ENCODE results near the gene CHMP4A. TPM values are rescaled to one million over a fixed set of nuclear protein-coding genes. Genes with fewer than 3 reads are reported as not detected.

The CHMP4A gene
- total and polyA plus RNA-seq, 2 donors (not counting 1 experiment from before 2014, with no cell fraction given) = 91.2 to 103 TPM

DNA sequence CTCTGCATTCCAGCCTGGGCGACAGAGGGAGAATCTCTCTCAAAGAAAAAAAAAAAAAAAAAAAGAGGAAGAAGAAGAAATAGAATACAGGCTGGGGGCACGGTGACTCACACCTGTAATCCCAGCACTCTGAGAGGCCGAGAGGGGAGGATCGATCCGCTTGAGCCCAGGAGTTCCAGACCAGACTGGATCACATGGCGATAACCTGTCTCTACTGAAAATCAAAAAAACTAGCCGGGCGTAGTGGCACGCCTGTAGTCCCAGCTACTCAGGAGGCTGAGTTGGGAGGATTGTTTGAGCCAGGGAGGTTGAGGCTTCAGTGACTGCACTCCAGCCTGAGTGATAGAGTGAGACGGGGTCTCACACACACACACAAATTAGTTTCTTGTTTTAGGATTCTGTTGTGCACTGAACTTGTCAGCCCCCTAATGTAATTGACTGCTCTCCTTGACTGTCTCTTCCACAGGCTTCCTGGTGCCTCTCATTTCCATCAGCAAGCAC lies 30.1 kb upstream of the CHMP4A start:
- peak overlapping the region; percentile 98 for H3K4me3 Mint-ChIP-seq
- Histone ChIP-seq H3K4me1 (ENCODE audit: control insufficient read depth in 2 of 2, insufficient read depth in 2 of 2, low read length in 2 of 2) (peaks cover 49 to 54% of the 10 kb centered on the region in 2 donors), H3K4me3 (ENCODE audit: control extremely low read depth in 1 of 5, extremely low read depth in 1 of 5, insufficient read depth in 1 of 5, low read depth in 2 of 5, low read length in 4 of 5) (peak overlapping the region; percentile 3 to 91 (median 88)), H3K27me3 (replicated peaks in 1 of 4; ENCODE audit: control extremely low read depth in 1 of 4, control insufficient read depth in 3 of 4, insufficient read depth in 4 of 4, low read length in 3 of 4) (no peaks in the 10 kb centered on the region), H3K27ac (ENCODE audit: low read length in 2 of 2) (peak overlapping the region; percentile 98 to 100), H3K79me2 (ENCODE audit: control insufficient read depth, insufficient read depth, low read length) (peaks cover 34% of the 10 kb centered on the region), H3K9me3 (ENCODE audit: control extremely low read depth in 1 of 3, control insufficient read depth in 2 of 3, insufficient read depth in 1 of 3, low read length in 2 of 3) (no peaks in the 10 kb centered on the region), H2AFZ (ENCODE audit: insufficient read depth, low read depth, low read length, poor library complexity, severe bottlenecking) (peak overlapping the region; percentile 82), H3K9ac (ENCODE audit: low read length) (peak overlapping the region; percentile 90), H4K20me1 (ENCODE audit: control insufficient read depth, insufficient read depth, low read length, poor library complexity, severe bottlenecking) (peaks cover 38% of the 10 kb centered on the region), H3K4me2 (replicated peaks; ENCODE audit: low read depth, low read length, poor library complexity, severe bottlenecking) (peak overlapping the region; percentile 94), H3K36me3 (replicated peaks in 1 of 2; ENCODE audit: control extremely low read depth in 1 of 2, control insufficient read depth in 1 of 2, extremely low read depth in 1 of 2, insufficient read depth in 2 of 2, low read length in 1 of 2) (peaks cover 2 to 29% of the 10 kb centered on the region in 2 experiments)
- H3K9me3 Mint-ChIP-seq (ENCODE audit: insufficient read depth) = no peaks in the 10 kb centered on the region
- peak overlapping the region; percentile 100 for H3K27ac Mint-ChIP-seq
- POLR2A ChIA-PET = interaction anchor here (0.7 to 3.7 kb wide), 20 partner anchors 11 to 190 kb away, joined by 3 to 51 read pairs (median 8); partner anchors contain the start of genes CBLN3, CHMP4A, DHRS1 and GMPR2
- peaks cover 57% of the 10 kb centered on the region for H3K4me1 Mint-ChIP-seq
- DNase-seq (no peak), ATAC-seq (ENCODE audit: low read depth) (no peak)
- TF ChIP-seq EZH2 (IDR thresholded peaks at IDR 0.05; ENCODE audit: borderline replicate concordance, insufficient read depth, low read depth, low read length, poor library complexity, severe bottlenecking) = no peak
- TF ChIP-seq CTCF (IDR thresholded peaks at IDR 0.05) = no peak
- WGBS (ENCODE audit: insufficient coverage) = 40% methylated on average over 3 of the region's 10 CpGs
- intact Hi-C loops (cut with micrococcal nuclease) = loop anchor here (1.0 to 10.0 kb wide), 4 partner anchors 35 to 229 kb away; no protein-coding TSS in a partner anchor
- H3K27me3 Mint-ChIP-seq = no peaks in the 10 kb centered on the region
- CTCF ChIA-PET = interaction anchor here (0.9 to 8.8 kb wide), 28 partner anchors 8 to 199 kb away, joined by 3 to 254 read pairs (median 12); partner anchors contain the start of genes ADCY4, CBLN3, CHMP4A and CIDEB

Measured in B cell (primary cell).